ENCODE results near the gene CLCN6. TPM values are rescaled to one million over a fixed set of nuclear protein-coding genes. Genes with fewer than 3 reads are reported as not detected.

CLCN6 gene
- total RNA-seq, 1 experiment from 2014 or later: 6.2 TPM

DNA sequence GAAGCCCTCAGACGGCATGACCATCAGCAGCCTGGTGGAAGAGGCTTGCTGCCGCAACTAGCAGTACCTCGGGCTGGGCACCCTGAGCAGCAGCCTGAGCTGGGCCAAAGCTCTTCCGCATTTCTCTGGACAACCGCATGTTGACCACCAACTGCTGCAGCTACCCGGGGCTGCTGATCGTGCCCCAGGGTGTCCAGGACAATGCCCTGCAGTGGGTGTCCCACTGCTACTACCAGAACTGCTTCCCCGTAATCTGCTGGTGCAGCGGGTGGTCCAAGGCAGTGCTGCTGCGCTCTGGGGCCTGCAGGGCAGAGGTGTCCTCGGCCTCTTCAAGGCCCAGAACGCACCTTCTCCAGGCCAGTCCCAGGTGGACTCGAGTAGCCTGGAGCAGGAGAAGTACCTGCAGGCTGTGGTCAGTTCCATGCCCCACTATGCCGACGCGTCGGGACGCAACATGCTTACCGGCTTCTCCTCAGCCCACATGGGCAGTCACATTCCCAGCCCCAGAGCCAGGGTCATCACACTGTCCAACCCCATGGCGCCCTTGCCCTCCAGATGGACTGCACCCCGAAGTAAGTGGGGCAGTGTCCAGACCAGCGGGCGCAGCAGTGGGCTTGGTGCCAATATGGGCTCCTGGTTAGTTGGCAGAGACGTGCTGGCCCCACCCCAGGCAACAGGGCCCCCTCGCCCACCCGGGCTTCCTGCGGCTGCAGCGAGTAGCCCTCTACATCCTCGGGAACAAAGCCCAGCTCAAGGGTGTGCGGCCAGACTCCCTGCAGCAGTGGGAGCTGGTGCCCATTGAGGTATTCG is 72.3 kb downstream of the CLCN6 start:
- no peak for DNase-seq (ENCODE audit: low read depth)

DNA sequence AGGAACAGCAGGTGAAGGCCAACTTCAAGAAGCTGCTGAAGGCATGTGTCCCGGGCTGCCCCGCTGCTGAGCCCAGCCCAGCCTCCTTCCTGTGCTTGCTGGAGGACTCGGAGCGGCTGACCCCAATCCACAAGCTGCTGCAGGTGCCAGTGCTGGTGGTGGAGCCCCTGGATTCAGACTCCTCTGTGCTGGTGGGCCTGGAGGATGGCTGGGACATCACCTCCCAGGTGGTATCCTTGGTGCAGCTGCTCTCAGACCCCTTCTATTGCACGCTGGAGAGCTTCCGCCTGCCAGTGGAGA is 72.8 kb downstream of the CLCN6 start:
- DNase-seq (ENCODE audit: low read depth): no peak

- no peak for DNase-seq (ENCODE audit: low read depth)
These were observed 73.6 kb downstream of the CLCN6 start for GRCh38 chr1:11879311-11880180.

- DNase-seq (ENCODE audit: low read depth): no peak
These were observed 74.2 kb downstream of the CLCN6 start for GRCh38 chr1:11880181-11880575.

DNA sequence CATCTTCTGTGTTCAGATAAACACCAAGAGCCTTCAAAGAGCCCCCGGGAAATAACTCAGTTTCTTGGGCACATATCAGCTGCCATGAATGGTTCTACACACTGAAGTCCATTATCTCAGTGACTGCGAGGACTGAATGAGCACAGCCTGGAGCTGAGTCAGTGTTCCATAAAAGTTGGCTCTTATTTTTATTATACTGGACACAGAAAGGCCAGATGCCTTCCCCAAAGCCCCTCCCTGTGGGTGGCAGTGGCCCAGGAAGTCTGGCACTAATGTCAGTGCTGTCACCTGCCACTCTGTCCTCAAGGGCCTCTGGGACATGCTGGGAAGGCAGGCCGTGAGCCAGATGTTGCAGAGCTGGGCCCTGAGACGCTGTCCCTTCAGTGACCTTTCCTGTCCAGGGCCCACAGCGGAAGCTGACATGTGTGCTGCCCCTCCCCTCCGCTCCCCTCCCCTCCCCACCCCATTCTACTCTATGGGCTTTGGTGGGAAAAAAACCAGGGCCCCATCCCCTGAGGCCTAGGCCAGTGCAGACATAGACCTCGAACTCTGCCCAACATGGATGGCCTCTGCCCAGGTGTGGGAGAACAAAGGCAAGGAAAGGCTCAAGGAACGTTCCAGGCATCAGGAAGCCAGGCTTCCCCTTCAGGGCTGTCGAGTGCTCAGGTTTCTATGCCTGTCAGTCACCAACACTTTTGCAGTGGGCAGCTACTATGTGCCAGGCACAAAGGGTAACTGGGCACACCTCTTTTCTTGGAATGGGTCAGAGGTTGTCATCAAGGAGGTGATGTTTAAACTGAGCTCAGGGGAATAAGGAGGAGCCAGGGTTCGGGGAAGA is 75.1 kb downstream of the CLCN6 start:
- peak; percentile 43 for DNase-seq (ENCODE audit: low read depth)

DNA sequence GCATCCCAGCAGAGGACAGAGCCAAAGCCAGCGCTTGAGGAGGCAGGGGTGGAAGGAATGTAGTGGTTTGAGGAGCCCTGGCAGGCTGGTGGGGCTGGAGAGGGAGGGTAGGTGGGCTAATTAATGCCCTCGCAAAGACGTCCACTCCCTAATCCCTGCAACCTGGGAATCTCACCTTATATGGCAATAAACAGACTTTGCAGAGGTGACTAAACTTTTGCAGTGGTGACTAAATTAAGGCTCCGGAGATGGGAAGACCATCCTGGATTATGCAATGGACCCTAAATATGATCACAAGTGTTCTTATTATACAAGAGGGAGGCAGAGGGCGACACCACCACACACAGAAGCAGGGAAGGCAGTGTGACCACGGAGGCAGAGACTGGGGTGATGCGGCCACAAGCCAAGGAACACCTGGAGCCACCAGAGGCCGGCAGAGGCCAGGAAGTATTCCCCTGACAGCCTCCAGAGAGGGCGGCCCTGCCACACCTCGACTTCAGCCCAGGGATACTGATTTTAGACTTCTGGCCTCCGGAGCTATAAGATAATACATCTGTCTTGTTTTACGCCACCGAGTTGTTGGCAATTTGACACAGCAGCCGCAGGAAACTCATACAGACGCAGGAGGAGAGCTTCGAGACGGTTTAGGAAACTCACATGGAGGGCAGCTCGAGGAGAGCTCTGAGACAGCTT is 75.9 kb downstream of the CLCN6 start:
- DNase-seq (ENCODE audit: low read depth): no peak

DNA sequence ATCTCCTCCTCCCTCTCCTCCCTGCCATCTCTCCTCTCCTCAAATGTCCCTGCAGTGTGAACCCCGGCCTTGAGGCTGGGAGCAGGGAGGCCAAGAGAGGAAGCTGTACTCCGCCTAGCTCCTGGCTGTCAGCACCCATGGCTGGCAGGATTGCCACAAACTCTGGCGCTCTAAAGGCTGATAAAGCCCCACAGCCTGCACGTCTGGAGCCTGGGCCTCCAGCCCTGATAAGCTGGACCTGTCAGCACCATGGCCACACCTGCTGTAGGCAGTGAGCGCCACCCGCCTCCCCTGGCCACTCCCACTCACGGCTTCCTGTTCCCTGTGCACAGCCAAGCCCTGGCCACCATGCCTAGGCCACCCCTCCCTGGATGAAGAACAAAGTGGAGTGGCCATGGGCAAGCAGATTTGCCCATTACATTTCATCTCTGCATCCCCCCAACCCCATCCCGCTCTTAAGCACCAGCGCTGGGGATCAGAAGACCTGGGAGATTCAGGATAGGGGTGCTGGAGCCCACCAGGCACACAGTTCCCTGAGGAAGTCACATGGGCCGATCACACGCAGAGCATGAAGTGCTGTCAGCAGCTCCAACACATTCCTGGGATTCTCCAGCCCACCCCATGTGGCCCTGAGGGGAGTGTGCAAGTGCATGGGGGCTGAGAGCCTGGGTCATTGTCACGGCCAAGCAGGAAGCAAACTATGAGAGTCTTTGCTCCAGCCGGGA is 77.0 kb downstream of the CLCN6 start:
- DNase-seq (ENCODE audit: low read depth): no peak

DNA sequence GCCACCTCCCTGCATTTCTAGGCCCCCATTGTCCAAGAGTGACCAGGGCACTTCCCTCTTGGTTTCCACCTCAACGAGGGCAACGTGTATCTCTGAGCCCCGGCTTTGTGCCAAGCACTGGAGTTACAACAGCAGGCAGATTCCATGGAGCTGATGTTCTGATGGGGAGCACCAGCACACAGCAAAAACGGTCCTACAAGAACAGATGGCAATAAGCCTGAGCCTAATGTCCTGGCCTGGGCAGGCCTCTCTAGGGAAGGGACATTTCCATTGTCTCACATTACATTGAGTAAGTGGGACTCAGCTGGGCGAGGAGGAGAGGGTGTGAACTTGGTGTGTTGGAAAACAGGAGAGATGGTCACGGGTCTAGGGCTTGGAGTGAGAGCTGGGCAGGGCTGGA is 79.9 kb downstream of the CLCN6 start:
- DNase-seq (ENCODE audit: low read depth): no peak

GRCh38 chr1:11886986-11887665 is 81.1 kb downstream of the CLCN6 start:
- DNase-seq (ENCODE audit: low read depth): no peak

GRCh38 chr1:11887666-11888007 is 81.6 kb downstream of the CLCN6 start:
- no peak for DNase-seq (ENCODE audit: low read depth)

DNA sequence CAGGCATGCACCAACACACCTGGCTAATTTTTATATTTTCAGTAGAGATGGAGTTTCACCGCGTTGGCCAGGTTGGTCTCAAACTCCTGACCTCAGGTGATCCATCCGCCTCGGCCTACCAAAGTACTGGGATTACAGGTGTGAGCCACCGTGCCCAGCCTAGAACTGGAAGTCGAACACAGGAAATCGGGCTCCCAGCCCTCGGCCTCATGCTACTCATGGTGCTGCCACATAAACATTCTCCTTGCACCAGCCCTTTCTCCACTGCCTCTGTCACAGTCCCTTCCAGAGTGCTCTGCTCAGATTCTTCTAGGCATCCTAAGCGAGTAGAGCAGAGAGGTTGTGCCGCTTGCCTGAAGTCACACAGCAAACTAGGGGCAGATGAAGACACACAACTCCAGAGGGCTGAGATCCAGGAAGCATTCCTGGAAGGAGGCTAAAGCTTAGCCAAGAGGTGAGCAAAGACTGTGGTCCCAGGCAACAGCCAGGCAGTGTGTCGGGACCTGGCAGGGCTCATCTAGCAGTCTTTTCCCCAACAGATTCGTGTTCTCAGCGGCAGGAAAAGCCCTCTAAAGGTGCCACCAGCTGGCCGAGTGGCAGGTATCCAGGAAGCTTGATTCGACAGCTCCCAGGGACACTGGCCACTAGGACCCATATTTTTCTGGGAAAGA is 82.3 kb downstream of the CLCN6 start:
- no peak for DNase-seq (ENCODE audit: low read depth)

DNA sequence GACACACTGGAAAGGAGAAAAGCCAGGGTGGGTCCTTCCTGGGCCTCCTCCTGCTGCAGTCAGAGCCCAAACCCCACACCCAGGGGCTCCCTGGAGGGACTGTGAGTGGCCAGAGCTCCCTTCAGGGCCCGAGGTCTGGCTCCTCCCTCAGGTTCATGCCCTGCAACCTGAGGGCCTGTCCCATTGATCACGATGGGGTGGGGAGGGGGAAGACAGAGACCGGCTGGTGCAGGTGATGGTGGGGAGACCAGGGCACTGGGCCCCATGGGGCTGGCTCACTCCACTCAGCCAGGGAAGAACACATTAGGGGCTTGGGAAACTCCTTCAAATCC is 82.9 kb downstream of the CLCN6 start:
- DNase-seq (ENCODE audit: low read depth): no peak

DNA sequence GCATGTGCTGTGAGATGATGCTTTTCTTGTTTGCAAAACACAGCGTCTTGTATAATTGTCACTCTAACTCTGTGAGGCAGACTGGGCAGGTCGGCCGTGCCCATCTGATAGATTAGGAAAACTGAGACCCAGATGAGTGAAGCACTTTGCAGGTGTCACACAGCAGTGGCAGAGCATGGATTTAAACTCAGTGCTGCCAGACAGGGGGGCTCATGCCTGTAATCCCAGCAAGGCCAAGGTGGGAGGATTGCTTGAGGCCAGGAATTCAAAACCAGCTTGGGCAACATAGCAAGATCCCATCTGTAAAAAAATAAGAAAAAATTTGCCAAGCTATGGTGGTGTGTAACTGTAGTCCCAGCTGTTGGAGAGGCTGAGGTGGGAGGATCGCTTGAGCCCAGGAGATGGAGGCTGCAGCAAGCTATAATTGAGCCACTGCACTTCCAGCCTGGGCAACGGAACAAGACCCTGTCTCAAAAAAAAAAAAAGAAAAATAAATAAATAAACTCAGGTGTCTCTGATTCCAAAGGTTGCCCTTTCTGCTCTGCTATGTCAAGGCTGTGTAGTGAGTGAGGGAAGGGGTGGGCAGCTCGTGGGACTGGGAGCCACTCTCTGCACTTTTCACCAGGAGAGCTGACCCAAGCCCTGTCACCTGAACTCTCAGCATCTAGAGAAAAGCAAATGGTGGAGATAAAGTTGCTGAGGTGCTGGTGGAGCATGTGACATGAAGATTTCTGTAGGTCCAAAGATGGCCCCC is 85.6 kb downstream of the CLCN6 start:
- no peak for DNase-seq (ENCODE audit: low read depth)

Other genes with a start within 250 kb of the CLCN6 start
- gene FBXO2, start 151.8 kb upstream of the CLCN6 start, total RNA-seq (2014; rRNA removed; shearing (Covaris generic)): 0.10 and 0.36 TPM in 2 replicates
- 4.7 and 6.7 TPM in 2 replicates for gene FBXO44, start 151.3 kb upstream of the CLCN6 start, total RNA-seq (2014; rRNA removed; shearing (Covaris generic))
- 2.3 and 2.9 TPM in 2 replicates for gene FBXO6, start 142.0 kb upstream of the CLCN6 start, total RNA-seq (2014; rRNA removed; shearing (Covaris generic))
- 143 and 155 TPM in 2 replicates for gene MAD2L2, start 125.0 kb upstream of the CLCN6 start, total RNA-seq (2014; rRNA removed; shearing (Covaris generic))
- gene DRAXIN, start 114.5 kb upstream of the CLCN6 start, total RNA-seq (2014; rRNA removed; shearing (Covaris generic)): under 0.01 and 0.10 TPM in 2 replicates
- gene AGTRAP, start 70.1 kb upstream of the CLCN6 start, total RNA-seq (2014; rRNA removed; shearing (Covaris generic)): 53.5 and 94.5 TPM in 2 replicates
- gene C1orf167, start 44.0 kb upstream of the CLCN6 start, total RNA-seq (2014; rRNA removed; shearing (Covaris generic)): not detected in 2 replicates
- 3.2 and 3.4 TPM in 2 replicates for gene MTHFR, start 227 bp upstream of the CLCN6 start, total RNA-seq (2014; rRNA removed; shearing (Covaris generic))
- gene NPPA, start 41.6 kb downstream of the CLCN6 start, total RNA-seq (2014; rRNA removed; shearing (Covaris generic)): not detected in 2 replicates
- gene NPPB, start 52.8 kb downstream of the CLCN6 start, total RNA-seq (2014; rRNA removed; shearing (Covaris generic)): not detected in 2 replicates
- gene KIAA2013, start 120.2 kb downstream of the CLCN6 start, total RNA-seq (2014; rRNA removed; shearing (Covaris generic)): 53.2 and 58.2 TPM in 2 replicates
- 395 and 413 TPM in 2 replicates for gene PLOD1, start 128.5 kb downstream of the CLCN6 start, total RNA-seq (2014; rRNA removed; shearing (Covaris generic))
- 36.0 and 38.9 TPM in 2 replicates for gene MFN2, start 174.3 kb downstream of the CLCN6 start, total RNA-seq (2014; rRNA removed; shearing (Covaris generic))
- 25.1 and 35.0 TPM in 2 replicates for gene MIIP, start 213.3 kb downstream of the CLCN6 start, total RNA-seq (2014; rRNA removed; shearing (Covaris generic))

Data from RPMI7951 (cell line).